HG03139 (cell line): ENCODE data around the gene CSNK2A1.
"Not testable (repeated sequence)": the region's sequence is repeated elsewhere in the genome, so short reads cannot be mapped to it uniquely, and the experiment has no call there.

Experiments
- ATAC-seq: cut with Tn5 transposase; IDR thresholded peaks from one replicate; pipeline ENCODE4 v1.9.1; 2021; ENCODE audit not compliant: unreplicated experiment

The CSNK2A1 gene

DNA sequence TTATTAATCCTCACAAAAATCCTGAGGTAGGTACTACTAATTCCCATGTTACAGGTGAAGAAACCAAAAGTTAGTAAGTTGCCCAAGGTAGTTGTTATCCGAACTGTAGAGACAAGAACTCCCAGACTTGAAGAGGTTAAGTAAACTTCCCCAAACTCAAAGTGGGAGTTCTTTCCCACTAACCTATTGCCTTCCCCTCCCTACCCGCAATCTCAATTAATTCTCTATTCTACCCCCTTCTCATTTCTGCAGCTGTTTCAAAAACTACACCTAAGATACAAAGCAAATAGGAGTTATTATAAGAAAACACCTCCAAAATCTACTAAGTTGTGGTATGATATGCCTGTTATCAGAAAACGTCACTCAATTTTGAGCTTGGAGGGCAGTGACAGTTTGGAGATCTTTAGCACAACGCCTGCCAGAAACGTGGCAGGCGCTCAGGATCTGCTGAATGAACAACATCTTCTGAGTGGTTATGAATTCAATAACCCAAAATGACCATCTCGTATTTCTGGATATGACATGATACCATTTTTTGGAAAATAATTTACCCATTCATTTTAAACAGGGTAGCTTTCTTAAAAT lies 7.1 kb downstream of the CSNK2A1 start:
- ATAC-seq: no peak

DNA sequence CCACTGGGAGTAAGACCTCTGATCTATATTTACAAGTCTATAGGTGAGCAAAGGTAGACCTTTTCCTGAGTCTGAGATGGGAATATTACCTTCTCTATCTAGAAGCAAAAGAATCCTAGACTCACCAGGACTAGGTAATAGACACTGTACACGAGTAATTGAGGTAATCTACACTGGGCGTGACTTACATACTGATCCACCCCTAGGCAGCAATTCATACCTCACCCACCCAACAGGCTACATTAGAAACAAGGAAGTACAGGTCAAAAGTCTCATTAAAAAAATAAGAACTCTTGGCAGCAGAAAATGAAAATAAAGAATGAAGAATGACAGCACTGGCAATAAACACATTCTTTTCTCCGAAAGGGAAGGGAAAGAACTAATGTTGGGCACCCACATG lies 7.6 kb downstream of the CSNK2A1 start:
- ATAC-seq: no peak

DNA sequence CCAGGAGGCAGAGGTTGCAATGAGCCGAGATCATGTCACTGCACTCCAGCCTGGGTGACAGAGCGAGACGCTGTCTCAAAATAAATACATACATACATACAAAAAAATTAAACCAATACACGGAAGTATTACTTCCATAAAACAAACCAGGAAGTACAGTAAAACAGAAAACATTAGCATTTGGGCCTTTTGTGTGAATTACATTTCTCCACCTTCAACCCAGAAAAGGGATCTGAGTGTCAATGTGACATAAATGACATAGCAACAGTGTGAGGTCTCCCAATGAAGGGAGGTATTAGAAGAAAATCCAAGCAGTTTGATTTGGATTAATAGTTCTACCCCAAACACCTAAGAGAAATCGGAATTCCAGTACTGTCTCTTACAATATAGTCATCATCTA lies 10.1 kb downstream of the CSNK2A1 start:
- no peak for ATAC-seq

DNA sequence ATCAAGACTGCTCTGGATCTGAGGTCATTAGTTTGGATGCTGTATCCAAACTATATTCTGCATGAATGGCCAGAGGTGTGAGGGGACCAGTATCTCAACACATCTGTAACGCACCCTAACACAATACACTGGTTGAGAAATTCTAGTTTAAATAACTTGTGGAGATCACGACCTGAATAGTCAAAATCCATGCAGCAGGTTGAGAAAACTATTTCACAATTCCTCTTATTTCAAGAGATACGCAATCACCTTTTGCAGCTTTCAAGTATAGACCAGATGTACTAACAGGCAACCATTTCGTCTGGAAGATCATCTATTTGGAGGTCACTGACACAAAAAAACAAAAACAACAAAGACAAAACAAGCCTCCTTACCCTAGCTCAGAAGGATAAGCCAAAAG lies 11.1 kb downstream of the CSNK2A1 start:
- no peak for ATAC-seq

DNA sequence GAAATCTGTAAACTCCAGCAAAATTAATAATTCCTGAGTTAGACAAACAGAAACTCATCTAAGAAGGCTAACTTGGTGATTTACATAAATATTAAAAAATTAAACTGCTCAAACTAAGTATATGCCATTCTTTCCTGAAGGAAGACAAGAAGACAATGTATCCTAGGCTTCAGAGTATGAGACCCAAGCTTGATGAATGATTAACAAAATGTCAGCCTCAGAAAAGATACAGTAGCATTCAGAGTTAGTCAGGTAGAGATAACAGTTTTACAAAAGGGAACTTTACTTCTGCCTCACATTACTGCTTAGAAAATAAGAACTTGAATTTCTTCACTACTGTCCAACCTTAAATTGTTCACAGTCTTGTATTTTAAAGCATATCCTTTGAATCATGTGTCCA lies 12.0 kb downstream of the CSNK2A1 start:
- no peak for ATAC-seq

DNA sequence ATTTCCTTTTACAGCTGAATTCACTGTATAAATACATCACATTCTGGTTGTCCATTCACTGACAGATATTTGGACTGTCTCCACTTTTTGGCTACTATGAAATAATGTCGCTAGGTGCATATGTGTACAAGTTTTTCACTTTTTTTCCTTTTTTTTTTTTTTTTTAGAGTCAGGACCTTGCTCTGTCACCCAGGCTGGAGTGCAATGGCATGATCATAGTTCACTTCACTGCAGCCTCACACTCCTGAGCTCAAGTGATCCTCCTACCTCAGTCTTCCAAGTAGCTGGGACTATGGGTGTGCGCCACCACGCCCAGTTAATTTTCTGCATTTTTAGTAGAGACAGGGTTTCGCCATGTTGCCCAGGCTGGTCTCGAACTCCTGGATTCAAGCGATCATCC lies 13.3 kb downstream of the CSNK2A1 start:
- ATAC-seq: no peak

DNA sequence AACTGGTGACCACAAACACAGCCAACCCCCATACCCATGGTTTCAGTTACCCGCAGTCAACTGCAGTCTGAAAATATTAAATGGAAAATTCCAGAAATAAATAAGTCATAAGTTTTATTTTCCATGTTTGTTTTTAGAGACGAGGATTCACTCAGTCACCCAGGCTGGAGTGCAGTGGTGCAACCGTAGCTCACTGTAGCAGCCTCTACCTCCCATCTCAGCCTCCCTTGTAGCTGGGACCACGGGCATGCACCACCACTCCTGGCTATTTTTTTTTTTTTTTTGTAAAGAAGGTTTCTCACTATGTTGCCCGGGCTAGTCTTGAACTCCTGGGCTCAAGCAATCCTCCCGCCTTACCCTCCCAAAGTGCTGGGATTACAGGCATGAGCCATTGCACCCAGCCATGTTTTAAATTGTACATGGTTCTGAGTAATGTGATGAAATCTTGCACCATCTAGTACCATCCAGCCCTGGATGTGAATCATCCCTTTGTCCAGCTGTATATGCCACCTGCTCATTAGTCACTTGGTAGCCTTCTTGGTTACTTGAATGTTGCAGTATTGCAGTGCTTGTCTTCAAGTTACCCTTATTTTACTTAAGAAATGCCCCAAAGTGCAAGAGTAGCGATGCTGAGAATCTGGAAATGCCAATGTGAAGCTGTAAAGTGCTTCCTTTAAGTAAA lies 14.5 kb downstream of the CSNK2A1 start:
- no peak for ATAC-seq

DNA sequence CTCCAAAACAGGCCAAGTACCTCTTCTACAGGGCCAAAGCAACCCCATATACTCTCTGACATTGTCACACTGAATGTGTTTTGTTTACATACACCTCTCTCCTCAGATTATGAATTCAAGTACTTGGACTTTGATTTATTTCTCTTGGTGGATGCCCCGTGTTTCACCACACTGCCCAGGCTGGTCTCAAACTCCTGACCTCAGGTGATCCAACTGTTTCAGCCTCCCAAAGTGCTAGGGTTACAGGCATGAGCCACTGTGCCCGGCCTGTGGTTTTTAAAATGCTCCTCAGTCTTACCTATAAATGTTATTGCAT lies 16.1 kb downstream of the CSNK2A1 start:
- no peak for ATAC-seq

DNA sequence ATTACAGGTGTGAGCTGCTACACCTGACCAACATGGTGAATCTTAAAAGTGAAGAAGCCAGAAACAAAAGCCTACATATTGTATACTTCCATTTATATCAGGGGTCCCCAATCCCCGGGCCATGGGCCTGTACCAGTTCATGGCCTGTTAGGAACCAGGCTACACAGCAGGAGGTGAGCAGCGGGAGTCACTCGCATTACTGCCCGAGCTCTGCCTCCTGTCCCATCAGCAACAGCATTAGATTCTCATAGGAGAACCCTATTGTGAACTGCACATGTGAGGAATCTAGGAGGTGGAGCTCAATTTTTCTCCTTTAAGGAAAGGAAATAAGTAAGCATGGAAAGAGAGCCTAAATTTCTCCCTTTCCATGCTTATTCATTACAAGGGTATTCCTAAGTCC lies 21.7 kb downstream of the CSNK2A1 start:
- no peak for ATAC-seq

DNA sequence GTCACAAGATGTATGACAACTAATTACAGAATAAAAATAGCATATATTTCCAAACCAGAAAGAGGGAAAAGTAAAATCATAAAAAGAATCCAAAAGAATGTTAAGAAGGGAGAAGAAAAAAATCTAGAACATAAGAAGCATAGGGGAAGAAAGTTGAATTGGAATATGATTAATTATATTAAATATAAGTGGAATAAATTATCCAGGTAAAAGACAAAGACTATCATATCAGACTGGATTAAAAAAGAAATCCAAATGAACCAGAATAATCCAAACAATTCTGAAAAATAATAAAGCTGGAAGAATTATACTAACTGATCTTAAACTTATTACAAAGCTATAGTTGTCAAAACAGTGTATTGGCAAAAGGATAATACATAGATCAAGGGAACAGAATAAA lies 23.6 kb downstream of the CSNK2A1 start:
- no peak for ATAC-seq

DNA sequence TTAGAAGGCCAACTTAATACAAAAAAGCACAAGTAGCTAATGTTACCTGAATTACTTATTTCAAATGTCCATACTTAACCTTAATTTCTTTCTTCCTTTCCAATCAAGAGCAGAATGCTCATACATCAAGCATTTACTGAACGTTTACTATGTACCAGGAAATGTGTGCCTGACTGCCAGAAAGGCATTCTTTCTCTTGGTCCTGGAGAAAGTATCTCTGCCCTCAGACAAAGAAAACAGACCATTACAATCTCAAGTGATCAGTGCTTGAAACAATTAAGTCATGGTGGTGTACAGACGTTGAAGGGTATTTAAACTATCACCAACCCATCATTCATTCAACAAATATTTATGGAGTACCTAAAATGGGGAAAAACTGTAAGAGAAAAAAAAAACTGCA lies 26.4 kb downstream of the CSNK2A1 start:
- ATAC-seq: no peak

DNA sequence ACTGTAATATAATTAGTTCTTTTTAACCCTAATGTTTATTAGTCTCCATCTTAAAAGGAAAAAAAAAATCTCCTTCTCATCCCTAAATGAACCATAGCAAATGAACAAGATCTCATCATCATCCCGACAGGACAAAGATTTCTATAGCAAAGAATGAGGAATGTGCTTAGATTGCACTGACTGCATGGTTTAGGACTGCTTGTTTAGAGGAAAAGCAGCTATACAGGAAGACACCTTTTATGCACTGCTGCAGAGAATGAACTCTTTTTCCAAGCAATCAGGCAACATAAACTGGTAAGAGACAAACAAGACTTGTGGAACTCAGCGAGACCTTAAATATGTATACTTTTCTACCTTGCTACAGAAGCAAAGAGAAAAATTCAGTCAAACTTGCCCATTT lies 26.8 kb downstream of the CSNK2A1 start:
- ATAC-seq: no peak

DNA sequence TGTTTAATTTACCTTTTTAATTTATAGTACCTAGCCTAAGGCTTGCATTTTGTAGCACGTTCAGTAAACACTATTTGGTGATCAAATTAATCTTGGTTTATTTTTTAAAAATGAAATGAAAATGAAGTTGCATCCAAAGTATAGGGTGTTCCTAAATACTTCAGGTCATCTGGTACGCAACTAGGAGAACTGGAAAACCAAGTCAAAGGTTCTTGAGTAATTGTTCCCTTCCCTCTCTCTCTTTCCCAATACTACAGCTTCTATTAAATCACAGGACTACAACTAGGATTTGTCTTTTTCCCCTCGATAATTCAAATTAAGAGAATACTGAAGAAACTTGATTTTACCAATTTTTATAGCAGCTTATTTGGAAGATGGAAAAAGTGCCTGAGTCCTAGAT lies 27.9 kb downstream of the CSNK2A1 start:
- ATAC-seq: no peak

DNA sequence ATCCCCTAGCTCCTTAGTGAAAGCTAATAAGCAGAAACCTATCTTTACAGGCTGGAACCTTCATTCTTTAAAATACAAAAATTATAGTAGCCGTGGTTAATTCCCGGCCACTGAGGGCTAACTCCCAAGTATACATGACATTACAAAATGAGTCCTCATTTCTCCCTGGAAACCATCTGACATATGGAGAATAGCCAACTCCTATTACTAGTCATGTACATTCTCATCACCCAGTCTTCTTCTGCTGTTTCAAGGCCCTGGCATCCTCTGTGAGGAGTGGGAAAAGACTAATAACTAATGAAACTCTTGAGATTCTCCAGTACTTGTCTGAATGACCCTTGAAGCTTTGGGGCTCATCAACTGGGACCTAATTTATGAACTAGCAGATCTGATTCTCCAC lies 30.2 kb downstream of the CSNK2A1 start:
- no peak for ATAC-seq

DNA sequence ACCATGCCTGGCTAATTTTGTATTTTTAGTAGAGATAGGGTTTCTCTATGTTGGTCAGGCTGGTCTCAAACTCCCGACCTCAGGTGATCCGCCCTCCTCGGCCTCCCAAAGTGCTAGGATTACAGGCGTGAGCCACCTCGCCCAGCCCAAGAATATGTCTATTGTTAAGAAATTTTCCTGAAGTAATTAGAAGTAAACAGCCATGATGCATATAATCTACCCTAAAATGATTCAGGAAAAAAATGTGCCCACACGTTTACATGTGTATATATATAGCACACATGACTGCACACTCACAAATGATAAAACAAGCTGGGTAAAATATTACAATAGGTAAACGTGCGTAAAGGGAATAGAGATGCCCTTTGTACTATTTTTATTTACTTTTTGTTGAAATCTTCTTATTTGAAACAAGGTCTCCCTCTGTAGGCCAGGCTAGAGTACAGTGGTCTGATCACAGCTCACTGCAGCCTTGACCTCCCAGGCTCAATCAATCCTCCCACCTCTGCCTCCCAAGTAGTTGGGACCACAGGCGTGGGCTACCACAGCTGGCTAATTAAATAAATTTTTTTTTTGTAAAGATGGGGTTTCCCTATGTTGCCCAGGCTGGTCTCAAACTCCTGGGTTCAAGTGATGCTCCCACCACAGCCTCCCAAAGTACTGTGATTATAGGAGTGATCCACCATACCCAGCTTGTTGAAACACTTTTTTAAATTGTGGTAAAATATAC lies 33.1 kb downstream of the CSNK2A1 start:
- ATAC-seq: not testable (repeated sequence)

DNA sequence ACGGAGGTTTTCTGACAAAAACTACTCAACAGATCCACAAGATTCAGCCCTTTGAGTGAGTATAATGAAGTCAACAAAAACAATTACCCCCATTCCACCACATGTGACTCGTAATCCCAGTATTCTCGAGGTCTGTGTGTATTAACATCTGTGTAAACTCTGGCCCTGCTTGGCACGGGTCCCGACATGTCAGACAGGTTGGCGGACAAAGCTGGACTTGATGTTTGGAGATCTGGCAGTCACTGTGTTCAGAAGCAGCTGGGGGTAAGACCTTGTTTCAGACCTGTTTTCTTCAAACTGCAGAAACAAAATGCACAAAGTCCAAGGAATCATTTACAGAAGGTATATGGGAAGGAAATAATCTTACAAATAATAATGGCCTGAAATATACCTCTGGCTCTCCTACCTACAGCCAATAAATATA lies 35.2 kb downstream of the CSNK2A1 start:
- ATAC-seq: not testable (repeated sequence)

DNA sequence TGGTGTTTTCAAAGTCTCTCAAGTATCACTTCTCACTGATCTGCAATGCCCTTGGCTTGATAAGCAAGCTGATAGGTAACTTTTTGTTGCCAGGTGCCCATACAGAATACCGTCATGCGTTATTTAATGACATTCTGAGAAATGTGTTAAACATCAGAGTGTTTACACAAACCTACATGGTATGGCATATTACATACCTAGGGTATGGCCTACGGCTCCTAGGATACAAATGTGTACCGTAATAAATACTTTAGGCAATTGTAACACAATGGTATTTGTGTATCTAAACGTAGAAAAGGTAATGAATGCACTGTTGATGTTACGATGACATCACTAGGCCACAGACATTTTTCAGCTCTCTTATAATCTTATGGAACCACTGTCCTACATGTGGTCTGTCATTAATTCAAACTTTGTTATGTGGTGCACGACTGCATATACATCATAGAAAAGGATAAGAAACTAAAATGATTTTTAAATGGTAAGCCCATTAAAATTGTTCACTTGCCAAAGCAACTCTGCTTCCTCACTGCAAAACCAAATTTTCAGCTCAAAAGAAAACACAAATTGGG lies 35.7 kb downstream of the CSNK2A1 start:
- no peak for ATAC-seq

DNA sequence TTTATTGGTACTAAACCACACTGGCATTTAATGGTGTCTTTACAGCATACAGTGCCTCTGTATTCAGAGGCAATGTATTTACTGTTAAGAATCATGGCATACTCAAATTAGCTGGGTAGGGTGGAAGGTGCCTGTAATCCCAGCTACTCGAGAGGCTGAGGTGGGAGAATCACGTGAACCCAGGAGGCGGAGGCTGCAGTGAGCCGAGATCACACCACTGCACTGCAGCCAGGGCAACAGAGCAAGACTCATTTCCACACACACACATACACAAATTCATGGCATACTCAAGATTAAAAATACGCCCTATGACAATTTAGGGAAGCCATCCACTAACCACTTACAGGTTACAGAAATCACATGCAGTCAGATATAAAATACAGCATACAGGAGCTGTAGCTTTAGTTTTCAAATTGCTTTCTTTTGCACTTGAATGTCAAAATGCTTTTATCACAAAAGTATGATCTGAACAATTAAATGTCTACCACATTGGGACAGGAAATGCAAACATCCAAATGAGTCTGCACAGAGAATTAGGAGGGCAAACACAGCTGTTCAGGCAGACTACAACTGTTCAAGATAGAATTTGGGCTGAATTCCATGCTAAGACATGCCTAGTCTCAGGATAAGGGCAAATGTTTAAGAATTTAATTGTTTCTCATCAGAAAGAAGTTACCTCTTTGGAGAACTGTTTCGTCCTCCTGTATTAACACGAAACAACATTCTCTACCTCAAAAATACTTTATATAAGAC lies 36.4 kb downstream of the CSNK2A1 start:
- ATAC-seq: no peak

DNA sequence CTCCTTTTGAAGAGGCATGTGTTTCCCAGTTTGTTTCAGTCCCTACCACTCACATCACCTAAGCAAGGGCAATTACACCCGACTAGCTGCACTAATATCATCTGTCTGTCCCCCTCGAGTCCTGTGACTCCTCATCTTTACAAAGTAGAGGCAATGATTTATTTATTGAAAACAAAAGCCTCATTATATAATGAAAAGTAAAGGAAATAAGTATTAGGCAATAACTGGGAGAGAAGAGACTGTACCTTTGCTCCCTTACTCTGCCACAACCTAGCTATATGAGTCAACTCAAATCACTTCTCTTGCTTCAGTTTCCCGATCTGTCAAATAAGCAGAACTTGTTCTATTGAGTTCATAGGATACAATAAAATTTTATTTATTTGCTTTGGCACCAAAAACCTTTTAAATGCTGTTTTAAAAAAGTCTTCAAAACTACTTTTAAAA lies 38.9 kb downstream of the CSNK2A1 start:
- no peak for ATAC-seq

DNA sequence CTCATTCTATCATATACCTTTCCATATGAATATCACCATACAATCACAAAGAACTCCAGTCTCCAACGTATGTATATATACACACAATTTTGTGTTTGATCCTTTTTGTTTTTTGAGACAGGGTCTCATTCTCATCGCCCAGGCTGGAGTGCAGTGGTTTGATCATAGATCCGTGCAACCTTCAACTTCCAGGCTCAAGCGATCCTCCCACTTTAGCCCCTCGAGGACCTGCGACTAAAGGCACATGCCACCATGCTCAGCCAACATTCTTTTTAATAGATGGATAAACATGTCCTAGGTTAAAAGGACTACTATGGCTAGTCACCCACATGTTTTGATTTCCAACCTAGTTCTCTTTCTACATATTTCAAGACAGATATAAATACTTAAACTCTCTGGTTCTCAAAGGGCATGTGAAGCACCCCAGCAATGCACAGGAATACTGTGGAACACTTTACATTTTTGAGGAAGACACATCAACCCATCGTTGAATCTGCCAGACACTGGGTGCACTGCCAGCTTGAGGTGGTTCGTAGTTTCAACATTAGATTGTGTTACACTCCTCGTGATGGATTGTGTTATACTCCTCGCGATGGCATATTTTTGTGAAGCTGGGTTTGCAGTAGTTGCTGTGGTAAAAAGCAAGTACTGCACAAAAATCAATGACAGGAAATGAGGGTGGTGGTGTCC lies 40.4 kb downstream of the CSNK2A1 start:
- no peak for ATAC-seq

DNA sequence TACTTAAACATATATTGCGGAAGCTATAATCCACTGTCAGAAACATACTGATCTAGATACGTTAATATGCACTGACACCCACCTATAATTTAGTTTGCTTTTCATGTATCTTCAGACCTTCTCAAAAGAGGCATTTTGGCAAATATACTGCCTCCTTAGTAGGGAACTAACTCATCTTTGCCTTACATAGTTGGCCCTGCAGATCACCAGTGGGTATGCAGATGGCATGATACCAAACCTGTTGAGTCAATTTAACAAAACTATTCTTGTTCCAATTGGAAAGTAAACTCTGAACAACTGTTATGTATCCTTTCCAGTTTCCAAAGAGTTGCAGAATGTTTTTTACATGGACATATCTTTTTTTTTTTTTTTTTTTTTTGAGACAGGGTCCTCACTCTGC lies 45.6 kb downstream of the CSNK2A1 start:
- no peak for ATAC-seq
